Fibroblast of skin of right biceps (primary cell): Measurements from ENCODE around the gene C10orf105.

Source experiments
- DNase-seq: peaks from one replicate; pipeline ENCODE4 v3.0.0-alpha.2; 2013

Gene C10orf105, protein sequence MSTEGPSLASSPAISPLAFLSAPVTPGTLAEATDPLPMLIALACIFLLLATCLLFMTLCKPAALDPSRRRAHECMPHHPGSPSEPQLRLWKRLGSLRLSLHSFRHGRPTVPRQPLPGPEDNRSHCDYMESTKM

DNA sequence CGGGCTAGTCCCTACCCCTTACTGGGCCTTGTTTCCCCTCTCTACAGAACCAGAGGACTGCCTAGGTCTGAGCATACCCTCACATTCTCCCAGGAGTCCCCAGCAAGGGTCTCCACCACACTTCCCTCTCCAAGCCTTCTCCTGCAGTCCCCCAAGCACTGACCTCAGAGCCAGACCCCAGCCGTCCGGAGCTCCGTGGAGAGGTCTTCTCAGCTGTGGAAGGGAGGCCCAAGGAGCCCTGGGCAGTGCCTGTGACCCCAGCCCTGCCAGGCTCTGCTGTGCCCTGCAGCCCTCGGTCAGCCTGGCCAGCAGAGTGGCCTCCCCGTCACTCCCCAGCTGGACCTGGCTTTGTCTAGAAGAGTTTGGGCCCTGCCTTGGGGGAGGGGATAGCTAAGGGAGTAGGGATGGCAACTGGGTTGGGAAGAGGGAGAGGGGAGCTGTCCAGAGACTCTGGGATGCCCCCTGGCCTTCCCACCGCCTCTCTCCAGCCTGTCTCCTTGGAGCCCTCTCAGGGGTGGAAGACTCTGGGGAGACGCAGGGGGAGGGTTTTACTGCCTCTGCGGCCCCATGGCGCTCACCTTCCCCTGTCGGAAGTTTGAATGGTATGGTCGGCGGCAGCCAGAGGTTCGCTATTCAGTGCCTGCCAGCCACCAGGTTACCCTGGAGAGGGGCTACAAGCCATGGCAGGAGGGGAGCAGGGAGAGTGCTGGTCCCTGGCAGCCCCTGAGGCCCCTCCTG is at the start of gene C10orf105:
TSS of gene C10orf105 (minus strand) at position 315 of the 738 bp plus-strand sequence. CDS start 3,441 bp downstream, outside the sequence.
- DNase-seq = no peak

DNA sequence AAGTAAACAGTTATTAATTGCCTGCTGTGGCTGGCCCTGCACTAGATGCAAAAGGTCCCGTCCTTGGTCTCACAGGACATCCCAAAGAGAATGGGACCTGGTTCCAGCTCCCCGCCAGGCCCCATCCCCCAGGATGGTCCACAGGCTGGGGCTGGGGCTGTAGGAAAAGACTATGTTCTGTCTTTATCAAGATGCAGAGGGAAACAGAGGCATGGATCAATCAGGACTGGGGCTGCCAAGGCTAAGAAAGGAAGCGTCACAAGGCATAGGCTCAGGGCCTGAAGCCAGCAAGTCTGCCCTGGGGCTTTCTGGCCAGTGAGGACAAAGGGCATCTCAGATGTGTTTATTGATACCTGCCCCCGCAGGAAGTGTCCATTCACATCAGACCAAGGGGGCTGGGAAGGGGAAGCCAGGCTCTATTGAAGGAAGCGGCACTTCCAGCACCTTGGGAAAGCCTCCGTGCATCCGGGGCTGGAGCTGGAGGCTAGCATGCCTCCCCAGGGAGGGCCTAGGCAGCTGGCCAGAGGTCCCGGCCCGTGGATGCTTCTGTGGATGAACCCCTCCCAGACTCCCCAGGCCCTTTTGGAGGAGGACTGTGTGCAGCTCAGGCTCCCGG is 48.0 kb upstream of the C10orf105 start:
- DNase-seq = peak; percentile 23

DNA sequence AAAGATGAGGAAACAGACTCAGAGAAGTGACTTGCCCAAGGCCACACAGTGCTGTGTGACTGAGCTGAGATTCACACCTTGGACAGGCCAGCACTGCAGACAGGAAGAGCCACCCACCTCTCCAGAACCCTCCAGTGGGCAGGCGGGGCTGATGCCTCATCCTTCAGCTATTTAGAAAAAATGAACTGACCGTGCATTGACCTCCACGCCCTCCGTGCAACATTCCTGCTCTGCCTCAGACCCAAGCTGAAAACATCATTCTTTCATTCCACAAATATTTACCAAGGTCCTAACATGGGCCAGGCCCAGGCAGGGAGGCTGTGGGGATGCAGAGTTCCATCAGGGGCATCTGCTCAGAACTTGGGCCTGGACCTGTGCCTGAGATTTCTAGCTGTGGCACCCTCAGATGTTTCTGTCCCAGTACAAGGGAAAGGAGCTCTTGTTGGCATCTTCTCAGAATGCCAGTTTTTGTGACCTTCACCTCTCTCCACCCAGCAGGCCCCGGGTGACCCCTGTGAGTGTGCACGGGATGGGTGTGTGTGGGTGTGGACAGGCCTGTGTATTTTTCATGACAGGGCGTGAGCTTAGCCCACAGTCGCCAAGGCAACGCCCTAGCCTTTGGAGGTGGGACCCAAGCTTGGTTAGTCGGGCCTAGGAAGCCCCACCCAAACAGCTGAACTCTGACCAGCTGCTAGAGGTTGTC is 47.3 kb upstream of the C10orf105 start:
- peak; percentile 95 for DNase-seq

DNA sequence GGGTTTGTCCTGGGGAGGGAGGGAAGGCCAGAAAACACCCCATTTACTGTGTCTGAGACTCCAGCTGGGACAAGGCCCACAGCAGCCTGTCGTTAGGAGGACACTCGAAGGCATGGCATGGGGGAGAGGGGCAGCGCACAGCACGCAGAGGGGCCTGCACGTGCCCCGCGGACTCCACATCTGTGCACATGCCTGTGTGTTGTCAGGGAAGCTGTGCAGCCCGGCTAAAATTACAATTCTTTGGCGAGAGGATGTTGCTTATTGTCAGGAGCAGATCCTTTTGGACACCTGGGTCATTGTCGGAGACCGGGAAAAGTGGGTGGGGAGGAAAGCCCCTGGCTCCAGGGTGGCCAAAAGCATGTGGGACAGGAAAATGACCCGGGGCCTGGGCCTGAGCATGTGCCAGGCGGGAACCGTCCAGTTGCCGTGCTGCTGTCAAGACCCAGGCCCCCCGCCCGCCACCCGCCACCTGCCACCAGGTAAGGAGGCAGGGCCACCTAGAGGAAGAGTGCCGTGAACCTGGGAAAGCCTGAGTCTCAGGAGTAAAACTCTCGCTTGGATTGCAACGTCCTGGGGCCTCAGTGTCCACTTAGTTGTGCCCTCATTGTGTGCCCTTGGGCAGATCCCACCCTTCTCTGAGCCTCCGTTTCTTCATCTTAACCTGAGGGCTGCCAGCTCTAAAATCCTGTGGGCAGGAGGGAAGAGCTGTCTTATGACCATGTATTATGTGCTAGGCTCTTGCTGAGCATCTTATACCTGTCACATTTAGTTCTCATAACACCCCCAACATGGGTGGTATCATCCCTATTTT is 46.5 kb upstream of the C10orf105 start:
- no peak for DNase-seq

DNA sequence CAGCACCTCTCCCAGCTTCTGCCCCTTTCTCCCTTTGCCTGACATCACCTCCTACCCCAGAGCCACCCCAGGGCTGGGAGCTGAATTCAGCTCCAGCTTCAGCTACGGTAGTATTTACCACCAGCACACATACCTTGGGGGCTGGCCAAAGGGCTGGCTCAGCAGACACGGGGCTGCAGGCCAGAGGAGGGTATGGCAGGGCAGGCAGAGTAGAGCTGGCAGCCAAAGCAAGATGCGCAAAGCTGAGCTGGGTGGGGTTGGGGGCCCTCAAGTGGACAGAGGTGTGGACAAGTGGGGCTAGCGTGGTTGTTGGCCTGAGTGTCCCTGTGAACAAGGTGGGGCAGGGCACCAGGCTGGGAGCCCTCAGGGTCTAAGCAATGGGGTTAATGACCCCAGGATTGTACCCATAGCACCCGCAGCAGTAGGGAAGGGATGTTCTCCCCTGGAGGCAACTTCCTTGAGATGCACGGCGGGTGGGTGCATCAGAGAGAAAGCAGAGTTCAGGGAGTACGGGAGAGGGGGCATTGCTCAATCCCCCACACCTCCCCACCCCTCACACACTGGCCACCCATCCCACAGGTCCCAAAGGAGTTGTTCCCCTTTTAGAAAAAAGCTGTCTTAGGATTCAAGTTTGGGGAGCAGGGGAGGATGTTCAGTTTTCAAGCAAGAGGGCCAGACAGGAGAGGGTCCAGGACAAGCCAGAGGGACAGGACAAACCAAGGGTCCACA is 45.8 kb upstream of the C10orf105 start:
- peak; percentile 39 for DNase-seq

DNA sequence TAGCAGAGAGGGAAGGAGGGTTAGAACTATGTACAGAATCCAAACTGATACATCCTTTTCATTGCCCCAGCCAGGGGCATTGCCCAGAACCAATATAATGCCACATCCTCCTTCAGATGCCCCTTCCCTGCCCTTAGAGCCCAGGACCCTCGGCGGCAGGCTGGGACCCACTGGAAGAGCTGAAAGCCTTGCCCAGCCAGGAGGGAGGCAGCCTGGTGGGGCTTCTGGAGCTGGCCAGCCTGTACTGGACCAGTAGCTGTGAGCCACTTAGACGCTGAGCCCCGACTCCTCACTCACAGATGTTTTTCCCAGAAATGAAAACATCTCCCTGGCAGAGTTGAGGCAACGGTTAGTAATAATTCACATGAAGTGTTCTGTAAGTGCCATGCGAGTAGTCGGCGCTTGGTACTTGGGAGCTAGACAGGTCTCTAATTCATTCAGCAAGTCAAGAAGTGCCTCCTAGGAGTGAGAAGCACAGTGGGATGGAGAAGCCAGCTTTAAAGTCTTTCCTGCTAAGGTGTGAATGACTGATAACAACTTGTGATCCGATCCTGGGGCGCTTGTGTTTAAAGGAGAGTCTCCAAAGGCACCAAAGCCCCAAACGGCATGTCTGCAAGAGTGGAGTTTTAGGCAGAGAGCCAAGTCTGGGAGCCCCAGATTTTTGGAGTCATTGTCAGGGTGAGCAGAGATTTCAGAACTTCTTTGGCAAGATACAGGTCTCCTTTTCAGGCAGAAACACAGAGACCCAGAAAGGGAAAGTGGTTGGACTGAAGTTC is 44.0 kb upstream of the C10orf105 start:
- DNase-seq = no peak

DNA sequence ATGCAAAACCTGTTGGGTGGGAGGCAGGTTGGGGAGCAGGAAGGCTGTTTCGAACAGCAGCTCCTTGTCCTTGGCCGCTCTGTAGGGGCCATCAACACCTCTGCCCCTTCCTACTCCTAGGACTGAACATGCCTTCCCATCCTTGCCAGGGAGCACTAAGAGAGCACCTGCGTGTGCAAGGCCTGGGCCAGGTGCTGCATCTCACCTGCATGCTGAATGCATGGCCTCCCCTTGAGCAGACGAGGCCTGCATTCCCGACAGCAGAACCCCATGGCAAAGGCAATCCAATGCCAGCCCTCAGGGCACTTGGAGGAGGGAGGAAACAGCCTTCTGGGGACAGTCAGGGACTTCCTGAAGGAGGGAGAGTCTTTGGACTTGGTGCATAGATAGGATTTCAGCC is 42.7 kb upstream of the C10orf105 start:
- no peak for DNase-seq

DNA sequence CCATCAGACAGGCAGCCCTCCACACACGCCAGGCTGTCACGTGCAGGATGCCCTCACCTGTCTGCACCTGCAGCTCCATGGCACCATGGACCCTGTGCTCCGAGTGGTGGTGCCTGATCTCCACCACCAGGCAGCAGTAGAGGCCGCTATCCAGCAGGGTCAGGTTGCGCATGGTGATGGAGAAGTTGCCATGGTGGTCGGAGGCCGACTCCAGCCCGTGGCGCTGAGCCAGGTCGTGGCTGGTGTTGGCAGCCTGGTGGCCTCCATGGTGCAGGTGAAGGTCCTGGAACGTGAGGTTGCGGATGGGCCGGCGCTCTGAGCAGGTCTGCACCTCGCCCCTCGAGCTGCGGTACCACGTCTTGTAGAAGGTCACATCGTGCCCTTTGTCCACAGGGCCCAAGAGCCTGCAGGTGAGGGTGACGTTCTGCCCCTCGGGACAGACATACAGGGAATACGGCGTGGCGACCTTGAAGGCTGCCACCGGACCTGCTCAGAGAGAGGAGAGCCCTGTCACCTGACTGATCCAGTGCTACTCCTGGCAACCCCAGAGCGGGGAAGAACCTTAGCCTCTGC is 42.0 kb upstream of the C10orf105 start:
- DNase-seq = no peak

DNA sequence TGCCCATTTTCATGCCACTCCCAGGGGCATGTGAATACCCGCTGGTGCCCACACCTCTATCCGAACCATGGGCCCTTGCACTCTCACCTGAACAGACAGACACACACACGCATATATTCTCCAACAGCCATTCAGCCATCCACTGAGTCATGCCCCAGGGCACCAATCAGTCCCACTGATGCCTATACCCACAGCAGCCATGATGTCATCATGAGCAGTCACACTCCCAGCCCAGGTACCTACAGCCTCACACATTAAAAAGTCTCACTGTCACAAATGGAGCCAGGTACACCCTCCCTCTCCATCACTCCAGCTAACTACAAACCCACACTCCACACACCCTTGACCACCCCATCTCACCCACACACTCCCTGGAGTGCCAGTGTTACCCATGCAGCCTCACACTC is 41.5 kb upstream of the C10orf105 start:
- no peak for DNase-seq

DNA sequence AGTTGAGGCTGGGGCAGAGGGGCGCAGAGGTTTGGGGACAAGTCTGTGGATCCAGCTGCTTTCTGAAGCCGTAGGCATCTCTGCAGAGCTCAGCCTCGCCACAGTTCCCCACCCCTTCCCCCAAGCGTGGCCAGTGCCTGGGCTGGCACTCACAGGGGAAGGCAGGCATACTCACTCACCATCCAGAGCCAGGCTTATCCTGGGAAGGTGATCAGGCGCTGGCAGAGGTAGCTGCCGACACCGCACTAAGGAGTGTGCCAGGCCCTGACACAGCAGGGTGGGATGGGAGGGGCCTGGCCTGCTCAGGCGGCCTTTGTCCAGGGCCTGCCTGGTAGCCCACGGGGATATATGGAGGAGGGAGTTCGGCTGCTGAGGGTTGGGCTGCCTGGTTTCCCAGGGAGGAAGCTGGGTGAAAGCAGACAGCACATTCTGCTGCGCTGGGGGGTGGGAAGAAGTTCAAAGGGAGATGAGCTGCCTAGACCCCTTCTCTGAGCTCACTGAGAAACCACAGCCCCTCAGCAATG is 37.9 kb upstream of the C10orf105 start:
- no peak for DNase-seq

DNA sequence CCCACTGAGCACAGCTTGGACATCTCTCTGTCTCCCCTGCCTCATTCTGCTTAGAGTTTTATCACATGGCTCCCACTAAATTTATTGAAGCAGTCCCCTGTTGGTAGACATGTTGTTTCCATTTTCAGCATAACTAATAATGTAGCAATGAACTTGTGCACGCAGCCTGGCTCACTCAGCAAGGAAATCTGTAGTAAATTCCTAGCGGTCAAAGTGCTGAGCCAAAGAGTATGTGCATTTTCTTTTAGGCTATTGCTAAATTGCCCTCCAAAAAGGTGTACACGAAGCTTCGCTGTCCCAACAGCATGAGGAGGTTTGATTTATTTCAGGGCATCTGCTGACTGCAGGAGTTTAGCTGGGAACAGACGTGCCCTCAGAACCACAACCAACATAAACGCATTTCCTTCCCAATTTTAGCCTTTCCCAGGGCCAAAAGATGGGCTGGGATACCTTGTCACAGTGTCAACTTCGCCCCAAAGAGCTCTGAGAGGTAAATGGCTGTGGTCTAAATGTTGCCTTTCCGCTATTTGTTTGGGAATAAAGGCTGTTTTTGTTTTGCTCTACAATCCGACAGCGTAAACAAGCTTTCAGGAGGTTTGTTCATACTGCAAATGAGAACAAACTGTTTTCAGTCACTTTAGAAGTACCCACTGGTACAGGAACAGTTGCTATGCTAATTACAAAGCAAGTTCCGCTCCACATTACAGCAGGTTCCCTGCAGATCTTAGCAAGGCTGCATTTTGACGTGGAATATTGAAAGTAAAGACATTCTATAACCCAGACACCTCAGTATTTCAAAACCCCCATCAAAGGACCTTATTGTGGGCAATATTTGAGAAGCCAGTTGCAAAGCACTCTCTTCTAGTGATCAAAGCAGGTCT is 37.0 kb upstream of the C10orf105 start:
- peak; percentile 36 for DNase-seq

DNA sequence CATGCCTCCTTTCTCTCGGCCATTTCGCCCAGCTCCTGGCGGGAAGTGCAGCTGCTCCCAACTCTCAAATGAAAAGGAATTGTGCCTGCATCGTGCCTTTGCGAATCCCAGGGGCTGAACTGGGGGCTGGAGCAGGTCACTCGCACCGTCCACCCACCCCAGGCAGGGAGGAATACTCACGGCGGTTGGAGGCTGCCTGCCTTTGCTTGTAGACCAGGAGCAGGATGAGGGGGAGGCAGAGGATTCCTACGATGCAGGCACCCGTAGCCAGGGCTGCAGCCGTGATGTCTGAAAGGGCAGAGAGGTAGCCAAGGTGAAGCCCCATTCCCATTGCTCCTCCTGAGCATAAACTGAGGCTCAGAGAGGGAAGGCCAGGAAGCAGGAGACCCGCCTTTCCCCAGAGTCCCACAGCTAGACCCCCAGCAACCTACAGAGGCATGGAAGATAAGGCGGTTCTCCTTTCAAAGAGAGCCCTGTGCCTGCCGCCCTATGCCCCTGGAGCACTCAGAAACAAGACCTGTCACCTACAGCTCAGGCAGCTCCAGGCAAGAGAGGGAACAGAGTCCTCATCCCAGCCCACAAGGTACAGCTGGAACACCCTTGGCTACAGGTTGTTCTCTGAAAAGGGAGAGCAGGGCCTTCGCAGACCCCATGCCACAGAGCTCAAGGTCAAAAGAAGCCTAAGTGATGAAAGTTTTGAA is 35.8 kb upstream of the C10orf105 start:
- DNase-seq = no peak

DNA sequence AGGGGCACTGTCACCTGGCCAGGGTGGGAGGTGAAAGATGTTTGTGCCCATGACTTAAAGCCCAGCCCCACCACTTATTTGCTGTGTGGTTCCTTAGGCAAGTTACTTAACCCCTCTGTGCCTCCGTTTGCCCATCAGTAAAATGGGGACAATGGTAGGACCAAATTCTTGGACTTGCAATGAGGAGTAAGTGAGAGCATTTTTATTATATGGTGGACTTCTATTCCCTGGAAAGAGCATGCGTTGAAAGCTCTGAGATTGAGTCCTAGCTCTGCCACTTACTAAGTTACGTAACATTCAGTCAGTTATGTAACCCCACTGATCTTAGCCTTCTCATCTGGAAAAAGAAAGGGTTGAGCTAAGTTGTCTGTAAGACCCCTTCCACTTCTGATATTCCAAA is 35.0 kb upstream of the C10orf105 start:
- DNase-seq = no peak

DNA sequence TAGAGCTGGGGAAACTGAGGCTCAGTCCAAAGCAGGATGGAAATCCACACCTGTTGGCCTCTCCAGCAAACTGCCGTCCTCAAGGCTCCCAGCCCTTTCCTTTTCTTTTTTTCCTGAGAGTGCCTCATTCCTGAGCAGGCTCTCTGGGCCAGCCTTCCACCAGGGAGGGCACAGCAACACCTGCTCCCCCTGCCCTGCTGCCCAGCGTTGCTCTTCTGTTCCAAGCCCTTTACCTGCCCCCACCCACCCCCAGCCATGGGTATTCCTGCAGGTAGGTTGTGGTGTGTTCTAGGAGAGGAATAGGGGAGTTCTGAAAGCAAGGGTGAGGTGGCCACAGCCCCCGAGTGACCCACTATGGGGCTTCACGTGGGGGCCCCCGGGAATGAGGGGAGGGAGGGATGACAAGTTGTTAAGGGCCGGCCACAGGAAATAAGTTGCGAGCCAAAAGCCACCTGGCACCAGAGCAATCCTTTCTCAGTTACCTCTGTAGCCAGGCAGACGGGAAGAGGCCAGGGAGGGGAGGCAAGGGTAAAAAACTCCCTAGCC is 34.5 kb upstream of the C10orf105 start:
- DNase-seq = no peak

DNA sequence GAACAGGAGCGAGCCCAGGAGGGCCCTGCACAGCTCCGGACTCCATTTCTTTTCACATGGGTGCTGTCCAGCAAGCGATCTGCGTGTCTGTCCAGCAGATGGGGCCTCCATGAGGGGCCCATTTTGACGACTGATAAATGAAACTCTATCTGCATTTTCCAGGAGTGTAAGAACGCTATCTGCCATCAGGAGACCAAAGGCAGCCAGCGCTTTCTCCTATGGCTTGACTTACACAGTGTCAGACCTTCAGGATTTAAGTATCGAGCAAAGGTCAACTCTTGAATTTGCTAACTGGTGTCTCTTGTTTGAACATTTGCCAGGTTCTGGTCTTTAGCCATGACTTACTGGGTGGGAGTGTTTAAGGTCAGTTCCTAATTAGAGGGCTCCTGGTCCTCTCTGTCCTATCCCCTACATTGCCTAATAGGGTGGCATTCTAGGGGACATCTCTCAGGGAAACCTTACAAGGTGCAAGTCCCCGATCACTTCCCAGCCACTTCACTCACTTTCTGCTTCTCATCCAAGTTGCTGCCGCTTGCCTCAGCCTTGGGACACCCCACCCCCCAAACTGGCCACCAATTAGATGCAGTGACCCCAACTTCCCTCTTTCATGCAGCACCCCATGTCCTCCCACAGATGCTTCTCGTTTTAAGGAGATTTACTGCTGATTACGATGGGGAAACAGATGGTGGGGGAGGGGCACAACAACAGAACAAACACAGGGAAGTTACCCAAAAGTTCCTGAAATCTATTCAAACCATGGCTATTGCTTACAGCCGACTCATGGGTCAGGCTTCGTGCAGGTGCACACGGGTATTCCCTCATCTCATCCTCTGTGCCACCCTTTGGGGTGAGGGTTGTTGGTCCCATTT is 33.7 kb upstream of the C10orf105 start:
- DNase-seq = no peak

DNA sequence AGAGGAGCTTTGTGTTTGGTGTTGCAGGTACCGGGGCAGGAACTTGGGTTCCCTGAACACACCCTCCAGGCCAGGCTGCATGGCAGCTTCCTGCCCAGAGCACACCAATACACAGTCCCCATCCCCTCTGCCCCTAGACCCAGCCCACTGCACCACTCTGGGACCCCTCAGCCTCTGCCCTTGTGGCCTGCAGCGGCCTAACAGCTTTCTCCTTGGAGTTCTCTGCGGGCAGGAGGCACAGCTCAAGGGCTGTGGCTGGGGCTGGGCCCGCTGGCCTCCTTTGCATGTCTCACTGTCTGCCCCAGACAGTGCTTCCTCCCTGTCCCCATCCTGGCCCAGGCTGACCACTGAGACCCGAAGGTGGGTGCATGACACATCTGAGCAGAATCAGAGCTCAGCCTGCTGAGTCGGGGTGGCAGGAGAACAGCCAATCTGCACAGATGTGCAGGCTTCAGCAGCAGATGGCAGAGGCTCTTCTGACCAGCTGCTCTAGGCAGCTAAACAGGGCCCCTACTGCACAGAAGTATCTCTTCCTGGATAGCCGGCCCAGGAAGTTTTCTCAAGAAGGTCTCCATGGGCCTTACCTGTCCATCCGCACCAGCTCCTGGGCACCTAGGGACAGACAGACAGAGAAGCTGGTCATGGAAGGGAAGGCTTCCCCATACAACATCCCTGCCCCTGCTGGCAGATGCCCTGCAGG is 33.0 kb upstream of the C10orf105 start:
- DNase-seq = no peak
